Vagina (tissue), 2 donors: ENCODE measurements around the gene DOCK1. TPM values are rescaled to one million over a fixed set of nuclear protein-coding genes. Genes with fewer than 3 reads are reported as not detected.

ENCODE experiments used
- DNase-seq, 2 donors: peaks; one replicate each; pipeline ENCODE4 v3.0.0-alpha.2; 2017; ENCODE audit errors: extremely low spot score in 2 of 2
- H3K27ac ChIP-seq: fragments of 200-600 bp; sonication (generic); one replicate; pipeline ENCODE4 v1.5.1; 2019
- H3K27me3 ChIP-seq: fragments of 200-600 bp; sonication (generic); one replicate; pipeline ENCODE4 v1.5.1; 2019
- H3K36me3 ChIP-seq, 2 donors: fragments of 200-600 bp; sonication (generic); one replicate each; pipeline ENCODE4 v1.5.1; 2017 to 2019
- H3K4me1 ChIP-seq: fragments of 200-600 bp; sonication (generic); one replicate; pipeline ENCODE4 v1.5.1; 2019
- H3K4me3 ChIP-seq, 2 donors: fragments of 200-600 bp; sonication (generic); 1 replicate in 1 of 2; 2 replicates in 1 of 2; pipeline ENCODE4 v1.5.1; 2016 to 2019
- H3K9me3 ChIP-seq: fragments of 200-600 bp; sonication (generic); one replicate; pipeline ENCODE4 v1.5.1; 2019
- POLR2A ChIP-seq, 2 donors: fragments of 450-650 bp; IDR thresholded peaks; one replicate each; pipeline ENCODE4 v1.6.1; 2017; ENCODE audit warnings: antibody characterized with exemption in 2 of 2, mild to moderate bottlenecking in 2 of 2, moderate library complexity in 2 of 2
- POLR2AphosphoS5 ChIP-seq, 2 donors: sonication (generic); formaldehyde crosslinking; IDR thresholded peaks; one replicate each; pipeline ENCODE4 v1.9.0; 2017; ENCODE audit warnings: antibody characterized with exemption in 2 of 2, mild to moderate bottlenecking in 2 of 2, low read depth in 1 of 2; ENCODE audit not compliant: insufficient read depth in 1 of 2
- intact Hi-C: fragments of 100-400 bp; cut with DNase I; formaldehyde crosslinking; loops from one replicate; pipeline ENCODE4 v1.15.1; 2023
- total RNA-seq: library from RNA; depleted of rRNA; stranded (reverse); fragments of >200 nt; gene quantifications from one replicate; pipeline ENCODE4 v1.2.3, GENCODE V29; 2016
- TF ChIP-seq, protein P1 (sequence below), 3 experiments: fragments of 450-650 bp in 2 of 3; fragments of 200-600 bp in 1 of 3; sonication (generic) in 1 of 3; IDR thresholded peaks; one replicate each; pipeline ENCODE4 v1.5.1; 2017 to 2019; ENCODE audit warnings: antibody characterized with exemption in 3 of 3, mild to moderate bottlenecking in 2 of 3, moderate library complexity in 2 of 3

Gene DOCK1
- total RNA-seq, 1 donor from 2014 or later: 64.6 TPM

GRCh38 chr10:126929391-126929790, 24.2 kb downstream of the DOCK1 start:
- Histone ChIP-seq H3K9me3 (no peaks in the 10 kb centered on the region), H3K4me1 (peaks cover 49% of the 10 kb centered on the region), H3K4me3 (no peak overlapping the region), H3K27me3 (no peaks in the 10 kb centered on the region), H3K27ac (no peak overlapping the region), H3K36me3 (peaks cover 0 to 7% of the 10 kb centered on the region in 2 donors)
- intact Hi-C loops: no loop called here
- no peak for DNase-seq
- TF ChIP-seq POLR2A (IDR thresholded peaks at IDR 0.05): no peak
- TF ChIP-seq, protein P1, sequence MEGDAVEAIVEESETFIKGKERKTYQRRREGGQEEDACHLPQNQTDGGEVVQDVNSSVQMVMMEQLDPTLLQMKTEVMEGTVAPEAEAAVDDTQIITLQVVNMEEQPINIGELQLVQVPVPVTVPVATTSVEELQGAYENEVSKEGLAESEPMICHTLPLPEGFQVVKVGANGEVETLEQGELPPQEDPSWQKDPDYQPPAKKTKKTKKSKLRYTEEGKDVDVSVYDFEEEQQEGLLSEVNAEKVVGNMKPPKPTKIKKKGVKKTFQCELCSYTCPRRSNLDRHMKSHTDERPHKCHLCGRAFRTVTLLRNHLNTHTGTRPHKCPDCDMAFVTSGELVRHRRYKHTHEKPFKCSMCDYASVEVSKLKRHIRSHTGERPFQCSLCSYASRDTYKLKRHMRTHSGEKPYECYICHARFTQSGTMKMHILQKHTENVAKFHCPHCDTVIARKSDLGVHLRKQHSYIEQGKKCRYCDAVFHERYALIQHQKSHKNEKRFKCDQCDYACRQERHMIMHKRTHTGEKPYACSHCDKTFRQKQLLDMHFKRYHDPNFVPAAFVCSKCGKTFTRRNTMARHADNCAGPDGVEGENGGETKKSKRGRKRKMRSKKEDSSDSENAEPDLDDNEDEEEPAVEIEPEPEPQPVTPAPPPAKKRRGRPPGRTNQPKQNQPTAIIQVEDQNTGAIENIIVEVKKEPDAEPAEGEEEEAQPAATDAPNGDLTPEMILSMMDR (IDR thresholded peaks at IDR 0.05): no peak
- TF ChIP-seq POLR2AphosphoS5 (IDR thresholded peaks at IDR 0.05; ENCODE audit: insufficient read depth in 1 of 2, low read depth in 1 of 2): no peak

- intact Hi-C loops: no loop called here
- H3K27me3 ChIP-seq: no peaks in the 10 kb centered on the region
- DNase-seq: no peak
- no peak for TF ChIP-seq POLR2A (IDR thresholded peaks at IDR 0.05)
- TF ChIP-seq POLR2AphosphoS5 (IDR thresholded peaks at IDR 0.05; ENCODE audit: insufficient read depth in 1 of 2, low read depth in 1 of 2): no peak
- TF ChIP-seq, protein P1 (IDR thresholded peaks at IDR 0.05): no peak
- H3K4me3 ChIP-seq: no peak overlapping the region
- H3K9me3 ChIP-seq: no peaks in the 10 kb centered on the region
- H3K4me1 ChIP-seq: peaks cover 46% of the 10 kb centered on the region
- no peak overlapping the region for H3K27ac ChIP-seq
- peaks cover 0 to 7% of the 10 kb centered on the region in 2 donors for H3K36me3 ChIP-seq
Measured at GRCh38 chr10:126930131-126930882, 25.1 kb downstream of the DOCK1 start.

GRCh38 chr10:126930883-126931503, 25.8 kb downstream of the DOCK1 start:
- peaks cover 47% of the 10 kb centered on the region for H3K4me1 ChIP-seq
- H3K27me3 ChIP-seq: no peaks in the 10 kb centered on the region
- DNase-seq: no peak
- no peak overlapping the region for H3K27ac ChIP-seq
- no peaks in the 10 kb centered on the region for H3K9me3 ChIP-seq
- intact Hi-C loops: no loop called here
- TF ChIP-seq POLR2AphosphoS5 (IDR thresholded peaks at IDR 0.05; ENCODE audit: insufficient read depth in 1 of 2, low read depth in 1 of 2) (no peak), POLR2A (IDR thresholded peaks at IDR 0.05) (no peak)
- peaks cover 0 to 7% of the 10 kb centered on the region in 2 donors for H3K36me3 ChIP-seq
- peak overlapping the region; percentile 5 to 15 for H3K4me3 ChIP-seq

DNA sequence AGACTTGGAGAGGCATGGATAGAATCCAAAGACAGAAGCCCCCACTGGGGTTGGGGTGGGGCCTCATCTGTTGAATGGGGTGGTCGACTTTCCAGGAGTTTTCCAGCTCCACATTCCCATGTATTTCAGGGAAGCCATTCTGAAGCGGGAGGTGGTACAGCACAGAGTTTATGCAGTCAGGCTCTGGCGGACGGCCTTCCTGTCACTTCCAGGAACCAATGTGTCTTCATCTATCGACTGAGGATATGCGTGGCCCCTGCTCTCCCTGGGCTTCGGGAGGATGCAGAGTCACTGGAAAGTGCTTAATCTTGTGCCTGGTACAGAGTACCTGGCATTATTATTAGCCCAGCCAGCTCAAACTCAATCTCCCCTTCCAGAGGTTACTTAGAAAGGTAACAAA, 26.3 kb downstream of the DOCK1 start:
- TF ChIP-seq, protein P1 (IDR thresholded peaks at IDR 0.05): no peak
- TF ChIP-seq POLR2A (IDR thresholded peaks at IDR 0.05) (no peak), POLR2AphosphoS5 (IDR thresholded peaks at IDR 0.05; ENCODE audit: insufficient read depth in 1 of 2, low read depth in 1 of 2) (no peak)
- no peaks in the 10 kb centered on the region for H3K27me3 ChIP-seq
- H3K9me3 ChIP-seq: no peaks in the 10 kb centered on the region
- no peak overlapping the region for H3K27ac ChIP-seq
- DNase-seq: no peak
- H3K4me3 ChIP-seq: peak overlapping the region in 1 of 2 donors; percentile 5
- peaks cover 47% of the 10 kb centered on the region for H3K4me1 ChIP-seq
- H3K36me3 ChIP-seq: peaks cover 0 to 7% of the 10 kb centered on the region in 2 donors
- intact Hi-C loops: no loop called here

- Histone ChIP-seq H3K27ac (no peak overlapping the region), H3K9me3 (no peaks in the 10 kb centered on the region), H3K4me1 (peaks cover 47% of the 10 kb centered on the region), H3K36me3 (peaks cover 0 to 3% of the 10 kb centered on the region in 2 donors), H3K27me3 (no peaks in the 10 kb centered on the region), H3K4me3 (no peak overlapping the region)
- TF ChIP-seq, protein P1 (IDR thresholded peaks at IDR 0.05): no peak
- DNase-seq: no peak
- intact Hi-C loops: no loop called here
Measured at GRCh38 chr10:126932516-126932915, 27.3 kb downstream of the DOCK1 start.
